ENCODE data around the gene UIMC1.
"Not testable (repeated sequence)": the region's sequence is repeated elsewhere in the genome, so short reads cannot be mapped to it uniquely, and the experiment has no call there.

UIMC1 gene

GRCh38 chr5:176883700-176884570 is 122.6 kb downstream of the UIMC1 start:
- DNase-seq (ENCODE audit: low read depth, low spot score), result no peak

DNA sequence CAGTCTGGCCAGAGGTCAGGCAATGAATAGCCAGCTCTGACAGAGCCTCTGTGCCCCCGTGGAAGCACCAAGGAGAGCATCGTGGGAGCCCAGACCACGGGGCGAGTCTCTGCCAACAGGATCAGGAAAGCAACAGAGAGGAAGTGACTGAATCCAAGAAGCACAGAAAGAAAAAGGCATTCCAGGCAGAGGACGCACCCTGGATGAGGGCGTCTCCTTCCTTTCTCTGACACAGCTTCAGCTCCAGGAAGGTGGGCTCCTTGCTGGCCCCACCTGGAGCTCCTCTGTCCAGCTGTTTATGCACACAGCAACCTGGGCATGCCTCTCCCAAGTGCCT is 124.0 kb downstream of the UIMC1 start:
- no peak for DNase-seq (ENCODE audit: low read depth, low spot score)

DNA sequence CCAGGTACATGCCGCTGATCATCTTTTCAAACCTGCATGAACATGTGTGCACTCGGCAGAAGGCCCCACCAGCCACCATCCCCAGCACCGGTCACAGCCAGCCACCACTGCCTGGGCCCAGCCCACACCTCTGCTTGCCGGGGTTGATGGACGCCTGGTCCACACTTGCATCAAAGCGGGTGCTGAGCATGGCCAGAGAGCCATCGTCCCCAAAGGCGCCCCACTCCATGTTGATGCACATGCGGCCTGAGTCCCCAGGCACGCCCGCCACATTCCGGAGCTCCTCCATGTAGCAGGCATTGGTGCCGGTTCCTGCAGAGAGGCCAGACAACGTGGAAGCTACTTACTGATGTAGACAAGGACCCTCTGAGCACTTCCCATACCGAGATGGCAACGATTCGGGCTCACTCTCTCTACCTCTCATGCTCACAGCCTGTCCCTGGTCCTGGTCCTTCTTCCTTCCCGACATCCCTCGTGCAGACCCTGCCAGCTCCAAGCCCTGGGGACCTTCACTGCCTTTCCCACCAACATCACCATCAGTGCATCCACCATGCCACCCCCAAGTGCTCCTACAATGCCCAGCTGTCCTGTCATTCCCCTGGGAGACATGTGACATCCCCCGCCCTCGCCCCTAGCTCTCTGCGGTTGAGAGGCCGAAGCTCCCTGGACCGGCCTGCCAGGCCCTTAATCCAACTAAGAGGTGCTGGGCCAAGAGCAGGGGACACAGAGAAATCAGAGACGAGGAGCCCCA is 124.6 kb downstream of the UIMC1 start:
- no peak for DNase-seq (ENCODE audit: low read depth, low spot score)

DNA sequence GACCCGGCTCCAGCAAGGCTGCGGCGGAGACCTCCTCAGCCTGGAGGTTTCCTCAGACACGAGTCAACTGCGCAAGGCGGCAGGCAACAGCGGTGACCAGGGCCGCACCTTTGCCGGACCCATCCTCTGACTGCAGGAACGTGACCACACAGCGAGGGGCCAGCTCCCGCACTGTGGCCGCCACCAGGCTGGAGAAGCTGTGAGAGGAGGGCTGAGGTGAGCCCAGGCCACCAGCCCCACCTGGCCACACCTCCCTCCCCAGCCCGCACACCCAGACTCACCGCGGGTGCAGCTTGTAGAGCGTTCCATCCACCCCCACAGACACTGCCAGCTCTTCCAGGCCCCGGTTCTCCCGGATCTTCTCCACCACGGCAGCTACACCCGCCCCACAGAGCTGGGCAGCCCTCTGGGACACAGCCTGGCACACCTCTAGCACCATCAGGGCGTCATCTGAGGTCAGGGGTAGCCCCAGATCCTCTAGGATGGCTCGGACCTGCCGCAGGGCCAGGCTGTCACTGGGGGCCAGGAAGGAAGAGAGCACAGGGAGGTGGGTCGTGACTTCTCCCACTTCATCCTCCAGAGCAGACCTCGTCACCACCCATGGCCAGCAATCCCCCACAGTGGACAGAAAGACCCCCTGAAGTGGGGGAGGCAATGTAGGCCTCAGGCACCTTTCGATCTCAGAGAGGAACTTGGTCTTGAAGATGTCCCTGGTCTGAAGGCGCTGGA is 125.4 kb downstream of the UIMC1 start:
- no peak for DNase-seq (ENCODE audit: low read depth, low spot score)

DNA sequence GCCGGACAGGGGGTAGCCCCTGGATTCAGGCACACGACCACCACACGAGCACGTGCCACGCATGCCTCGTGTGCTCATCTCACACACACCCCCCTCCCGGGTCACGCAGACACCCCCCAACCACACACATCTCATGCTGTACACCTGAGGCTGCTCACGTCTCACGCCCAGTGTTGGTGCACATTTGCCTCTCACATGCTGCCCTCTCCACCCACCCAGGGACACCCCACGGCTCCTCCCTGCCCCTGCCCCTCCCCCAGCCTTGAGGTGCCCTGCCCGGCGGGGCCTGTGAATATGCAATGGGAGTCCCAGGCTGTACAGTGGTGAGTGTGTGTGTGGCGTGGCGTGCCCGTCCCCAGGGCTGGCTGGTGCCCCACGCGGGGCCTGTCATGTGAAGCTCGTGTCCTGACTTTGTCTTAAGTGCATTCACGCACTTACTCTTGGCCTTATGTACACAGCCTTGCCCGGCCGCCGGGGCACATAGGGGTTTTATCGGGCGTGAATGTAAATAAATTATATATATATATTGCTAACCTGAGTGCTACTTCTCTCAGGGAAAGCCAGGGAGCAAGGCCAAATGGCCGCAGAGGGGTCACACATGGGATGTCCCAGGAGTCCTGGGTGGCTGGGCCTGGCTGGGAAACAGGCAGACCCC is 126.1 kb downstream of the UIMC1 start:
- DNase-seq (ENCODE audit: low read depth, low spot score), result no peak

GRCh38 chr5:176879663-176880361 is 126.8 kb downstream of the UIMC1 start:
- DNase-seq (ENCODE audit: low read depth, low spot score), result no peak

GRCh38 chr5:176878906-176879662 is 127.5 kb downstream of the UIMC1 start:
- no peak for DNase-seq (ENCODE audit: low read depth, low spot score)

DNA sequence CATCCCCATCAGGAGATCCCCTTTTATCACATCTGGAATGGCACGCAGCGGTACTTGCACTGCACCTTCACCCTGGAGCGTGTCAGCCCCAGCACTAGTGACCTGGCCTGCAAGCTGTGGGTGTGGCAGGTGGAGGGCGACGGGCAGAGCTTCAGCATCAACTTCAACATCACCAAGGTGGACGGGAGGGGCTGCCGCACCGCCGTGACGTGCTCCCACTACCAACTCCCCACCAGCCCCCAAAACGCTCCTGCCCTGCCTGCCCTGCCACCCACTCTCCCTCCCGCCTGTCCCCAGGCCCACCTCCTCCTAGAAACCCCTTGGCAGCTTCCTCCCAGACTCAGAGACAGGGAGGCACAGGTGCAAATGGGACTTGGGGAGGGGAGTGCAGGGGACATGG is 128.1 kb downstream of the UIMC1 start:
- no peak for DNase-seq (ENCODE audit: low read depth, low spot score)

DNA sequence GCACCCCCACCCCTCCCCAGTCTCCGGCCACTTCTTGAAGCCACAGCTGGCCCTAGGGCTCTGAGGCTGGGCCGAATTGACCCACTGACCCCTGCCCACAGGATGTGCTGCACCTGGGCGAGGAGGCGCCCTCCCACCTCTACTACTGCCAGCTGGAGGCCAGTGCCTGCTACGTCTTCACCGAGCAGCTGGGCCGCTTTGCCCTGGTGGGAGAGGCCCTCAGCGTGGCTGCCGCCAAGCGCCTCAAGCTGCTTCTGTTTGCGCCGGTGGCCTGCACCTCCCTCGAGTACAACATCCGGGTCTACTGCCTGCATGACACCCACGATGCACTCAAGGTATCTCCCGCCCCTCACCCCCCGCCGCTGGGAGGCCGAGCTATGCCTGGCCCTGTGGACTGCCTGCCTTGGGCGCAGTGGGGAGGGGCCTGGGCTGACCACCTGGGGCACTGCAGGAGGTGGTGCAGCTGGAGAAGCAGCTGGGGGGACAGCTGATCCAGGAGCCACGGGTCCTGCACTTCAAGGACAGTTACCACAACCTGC is 128.7 kb downstream of the UIMC1 start:
- DNase-seq (ENCODE audit: low read depth, low spot score), result no peak

DNA sequence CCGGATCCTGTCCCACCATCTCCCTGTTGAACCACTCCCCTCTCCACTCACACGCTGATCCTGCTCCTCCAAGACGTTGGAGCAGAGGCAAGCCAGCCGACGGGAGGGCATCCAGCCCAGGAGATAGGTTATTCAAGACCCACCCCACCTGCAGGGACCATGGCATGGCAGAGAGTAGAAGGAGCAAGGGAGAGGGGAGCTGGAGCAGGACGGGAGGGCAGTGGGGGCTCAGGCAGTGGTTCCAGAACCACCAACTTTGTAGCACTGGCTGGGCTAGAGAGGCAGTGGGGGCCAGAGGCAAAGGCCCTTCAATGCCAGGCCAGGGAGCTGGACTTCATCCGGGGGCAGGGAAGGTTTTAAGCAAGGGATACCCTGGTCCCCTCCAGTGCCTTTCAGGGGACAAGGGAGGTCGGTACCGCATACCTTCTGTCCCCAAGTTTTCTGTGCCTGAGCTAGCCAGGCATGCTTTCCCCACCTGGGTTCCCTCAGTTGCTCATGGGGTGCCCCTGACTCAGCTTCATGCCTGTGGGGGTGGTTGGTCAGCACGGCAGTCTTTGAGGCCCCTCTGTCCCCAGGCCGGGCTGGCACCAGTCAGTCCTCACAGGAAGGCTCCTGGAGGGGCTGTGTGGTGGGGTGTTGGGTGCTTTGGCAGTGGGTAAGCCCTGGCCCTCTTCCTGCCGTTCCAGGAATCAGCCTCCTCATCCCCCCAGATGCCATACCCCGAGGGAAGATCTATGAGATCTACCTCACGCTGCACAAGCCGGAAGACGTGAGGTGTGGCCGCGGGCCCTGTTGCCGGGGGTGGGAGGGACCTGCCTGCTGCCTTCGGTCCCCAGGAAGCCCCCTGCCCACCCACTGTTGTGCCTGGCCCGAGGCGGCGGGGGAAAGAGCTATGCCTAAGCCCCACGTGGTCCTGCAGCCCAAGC is 129.8 kb downstream of the UIMC1 start:
- DNase-seq (ENCODE audit: low read depth, low spot score), result no peak

- DNase-seq (ENCODE audit: low read depth, low spot score), result no peak
Observed at GRCh38 chr5:176875783-176876505, 130.6 kb downstream of the UIMC1 start.

GRCh38 chr5:176875014-176875550 is 131.5 kb downstream of the UIMC1 start:
- DNase-seq (ENCODE audit: low read depth, low spot score), result no peak

- no peak for DNase-seq (ENCODE audit: low read depth, low spot score)
Observed at GRCh38 chr5:176874198-176874780, 132.3 kb downstream of the UIMC1 start.

DNA sequence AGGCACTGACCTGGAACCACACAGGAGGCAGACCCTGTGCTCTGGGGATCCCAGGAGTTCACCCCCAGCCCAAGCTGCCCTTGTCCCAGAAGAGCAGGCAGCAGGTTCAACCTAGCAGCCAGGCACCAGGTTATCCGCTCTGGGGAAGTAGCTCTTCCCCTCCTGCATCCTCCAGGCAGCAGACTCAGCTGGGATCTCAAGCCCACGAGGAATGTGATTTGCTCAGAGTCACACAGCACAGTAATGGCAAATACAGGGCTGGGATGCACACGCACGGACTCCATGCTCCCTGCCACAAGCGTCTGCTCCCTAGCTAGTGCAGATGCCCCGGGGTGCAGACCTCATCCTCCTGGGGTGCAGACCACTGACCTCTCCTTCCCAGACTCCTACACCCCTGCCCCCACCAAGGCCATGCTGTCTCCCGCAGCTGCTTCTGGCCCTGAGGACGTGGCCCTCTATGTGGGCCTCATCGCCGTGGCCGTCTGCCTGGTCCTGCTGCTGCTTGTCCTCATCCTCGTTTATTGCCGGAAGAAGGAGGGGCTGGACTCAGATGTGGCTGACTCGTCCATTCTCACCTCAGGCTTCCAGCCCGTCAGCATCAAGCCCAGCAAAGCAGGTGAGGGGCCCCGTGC is 132.9 kb downstream of the UIMC1 start:
- DNase-seq (ENCODE audit: low read depth, low spot score), result no peak

DNA sequence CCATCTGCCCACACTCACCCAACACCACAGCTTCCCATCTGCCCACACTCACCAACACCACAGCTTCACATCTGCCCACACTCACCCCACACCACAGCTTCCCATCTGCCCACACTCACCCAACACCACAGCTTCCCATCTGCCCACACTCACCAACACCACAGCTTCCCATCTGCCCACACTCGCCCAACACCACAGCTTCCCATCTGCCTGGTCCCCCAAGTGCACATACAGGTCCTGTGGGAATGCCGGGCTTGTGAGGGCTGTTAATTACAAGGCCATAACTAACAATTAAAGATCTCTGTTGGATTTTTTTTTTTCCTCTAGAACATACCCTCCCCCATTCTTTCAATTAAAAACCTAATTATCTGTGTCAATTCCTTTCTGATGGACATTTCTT is 133.6 kb downstream of the UIMC1 start:
- not testable (repeated sequence) for DNase-seq (ENCODE audit: low read depth, low spot score)

- DNase-seq (ENCODE audit: low read depth, low spot score), result not testable (repeated sequence)
Observed at GRCh38 chr5:176872586-176872985, 134.0 kb downstream of the UIMC1 start.

DNA sequence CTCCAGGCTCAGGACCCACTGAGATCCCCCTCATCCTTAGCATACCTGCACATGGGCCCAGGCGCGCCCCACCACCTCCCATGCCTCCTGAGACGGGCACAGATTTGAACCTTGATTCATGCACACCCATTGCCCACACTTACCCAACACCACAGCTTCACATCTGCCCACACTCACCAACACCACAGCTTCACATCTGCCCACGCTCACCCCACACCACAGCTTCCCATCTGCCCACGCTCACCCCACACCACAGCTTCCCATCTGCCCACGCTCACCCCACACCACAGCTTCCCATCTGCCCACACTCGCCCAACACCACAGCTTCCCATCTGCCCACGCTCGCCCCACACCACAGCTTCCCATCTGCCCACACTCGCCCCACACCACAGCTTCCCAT is 135.9 kb downstream of the UIMC1 start:
- not testable (repeated sequence) for DNase-seq (ENCODE audit: low read depth, low spot score)
